HCT116 (cell line): Measurements from ENCODE around the gene MAPK8IP1. TPM values are rescaled to one million over a fixed set of nuclear protein-coding genes. Genes with fewer than 3 reads are reported as not detected.

Source experiments
- ATAC-seq: fragments of 200-7000 bp; cut with Tn5 transposase; 2 replicates; pipeline ENCODE4 v1.9.1; 2020; ENCODE audit warnings: mild to moderate bottlenecking, moderate library complexity
- BruUV-seq: library from RNA; stranded (reverse); fragments of 400-500 nt; replicated peaks from 2 replicates; lab custom pipeline; 2021; lab: Mats Ljungman, UMichigan
- CTCF ChIA-PET: fragments of 300-600 bp; sonication (Branson Sonifier 250); formaldehyde crosslinking; loops from one replicate; lab custom pipeline; 2021; ENCODE audit warnings: antibody characterized with exemption; lab: Charles Lee
- POLR2A ChIA-PET: fragments of 300-600, 350-600 bp; sonication (Branson Sonifier 250); formaldehyde crosslinking; loops from one replicate; lab custom pipeline; 2021; ENCODE audit warnings: antibody characterized with exemption; lab: Charles Lee
- RAD21 ChIA-PET, 2 experiments: fragments of 300-600 bp; sonication (Branson Sonifier 250); formaldehyde crosslinking; loops; one replicate each; lab custom pipeline; 2023; ENCODE audit warnings: low total read pairs in 2 of 2; ENCODE audit not compliant: uncharacterized antibody in 2 of 2, unreplicated experiment in 2 of 2, low non-redundant PET in 1 of 2; lab: Charles Lee
- DNase-seq: peaks from one replicate; pipeline ENCODE4 v3.0.0-alpha.2; 2010; ENCODE audit warnings: low read depth, low spot score
- H2AFZ ChIP-seq: fragments of 200-600 bp; shearing (Covaris generic), sonication (generic); 2 replicates; pipeline ENCODE4 v1.6.1; 2017; ENCODE audit warnings: low read depth, mixed run types, mixed read lengths, antibody characterized with exemption, low read length; ENCODE audit not compliant: poor library complexity, severe bottlenecking
- H3K27ac ChIP-seq: 2 replicates; pipeline ENCODE4 v1.5.1; 2012; ENCODE audit warnings: low read depth, low read length
- H3K27me3 ChIP-seq: fragments of 200-600 bp; sonication (generic); 2 replicates; pipeline ENCODE4 v1.6.1; 2016; ENCODE audit warnings: mixed run types, low read length, mixed read lengths; ENCODE audit not compliant: insufficient read depth
- H3K36me3 ChIP-seq, 2 experiments: fragments of 200-500 bp in 1 of 2; fragments of 200-600 bp in 1 of 2; sonication (Bioruptor generic) in 1 of 2; sonication (generic) in 1 of 2; 2 replicates each; pipeline versions ENCODE4 v1.5.1 to v1.6.1; 2014 to 2016; ENCODE audit warnings: low read length in 2 of 2, inconsistent platforms in 1 of 2, mixed read lengths in 1 of 2, mixed run types in 1 of 2; ENCODE audit not compliant: insufficient read depth in 2 of 2, control insufficient read depth in 1 of 2
- H3K4me1 ChIP-seq, 2 experiments: fragments of 200-600 bp in 1 of 2; sonication (generic) in 1 of 2; 2 replicates each; pipeline versions ENCODE4 v1.5.1 to v1.6.1; 2012 to 2017; ENCODE audit warnings: low read length in 2 of 2, inconsistent platforms in 1 of 2, mild to moderate bottlenecking in 1 of 2, mixed read lengths in 1 of 2, mixed run types in 1 of 2, moderate library complexity in 1 of 2; ENCODE audit not compliant: insufficient read depth in 2 of 2, control insufficient read depth in 1 of 2
- H3K4me2 ChIP-seq: fragments of 200-600 bp; sonication (generic); 2 replicates; pipeline ENCODE4 v1.6.1; 2017; ENCODE audit warnings: mixed run types, low read length, mixed read lengths
- H3K4me3 ChIP-seq, 2 experiments: fragments of 200-600 bp in 1 of 2; sonication (generic) in 1 of 2; replicated peaks in 1 of 2; 2 replicates each; pipeline ENCODE4 v1.5.1; 2011 to 2016; ENCODE audit warnings: low read length in 2 of 2, control low read depth in 1 of 2, low read depth in 1 of 2, mild to moderate bottlenecking in 1 of 2, mixed read lengths in 1 of 2, mixed run types in 1 of 2
- H3K79me2 ChIP-seq: fragments of 200-600 bp; sonication (generic); 2 replicates; pipeline ENCODE4 v1.6.1; 2017; ENCODE audit warnings: mild to moderate bottlenecking, mixed run types, low read length, moderate library complexity, mixed read lengths; ENCODE audit not compliant: insufficient read depth
- H3K9ac ChIP-seq: fragments of 200-600 bp; sonication (generic); 2 replicates; pipeline ENCODE4 v1.6.1; 2016; ENCODE audit warnings: low read length, mixed read lengths
- H3K9me2 ChIP-seq: fragments of 200-600 bp; sonication (generic), shearing (Covaris generic); 2 replicates; pipeline ENCODE4 v1.6.1; 2017; ENCODE audit warnings: mixed run types, mild to moderate bottlenecking, moderate library complexity; ENCODE audit not compliant: insufficient read depth
- H3K9me3 ChIP-seq, 2 experiments: fragments of 200-500 bp in 1 of 2; fragments of 200-600 bp in 1 of 2; sonication (Bioruptor generic) in 1 of 2; sonication (generic) in 1 of 2; 2 replicates each; pipeline ENCODE4 v1.6.1; 2014 to 2017; ENCODE audit warnings: low read length in 2 of 2, mixed read lengths in 2 of 2, inconsistent platforms in 1 of 2, low read depth in 1 of 2, mild to moderate bottlenecking in 1 of 2, mixed run types in 1 of 2, moderate library complexity in 1 of 2; ENCODE audit not compliant: control insufficient read depth in 1 of 2, insufficient read depth in 1 of 2
- H4K20me1 ChIP-seq: fragments of 200-600 bp; sonication (generic), shearing (Covaris generic); 2 replicates; pipeline ENCODE4 v1.6.1; 2017; ENCODE audit warnings: mixed run types, mild to moderate bottlenecking, moderate library complexity; ENCODE audit not compliant: insufficient read depth
- CTCF ChIP-seq, 3 experiments: fragments of 200-600 bp in 1 of 3; sonication (generic) in 1 of 3; IDR thresholded peaks in 2 of 3; conservative IDR thresholded peaks in 1 of 3; 2 replicates each; pipeline ENCODE4 v1.5.1; 2012 to 2017; ENCODE audit warnings: low read depth in 2 of 3, low read length in 2 of 3, antibody characterized with exemption in 1 of 3, borderline replicate concordance in 1 of 3, control low read depth in 1 of 3, mild to moderate bottlenecking in 1 of 3, mixed read lengths in 1 of 3, mixed run types in 1 of 3, moderate library complexity in 1 of 3; ENCODE audit not compliant: insufficient read depth in 1 of 3
- EGR1 ChIP-seq: IDR thresholded peaks from 2 replicates; pipeline ENCODE4 v1.6.1; 2012; ENCODE audit warnings: low read depth
- ELF1 ChIP-seq: IDR thresholded peaks from 2 replicates; pipeline ENCODE4 v1.6.1; 2012; ENCODE audit warnings: low read depth, borderline replicate concordance
- REST ChIP-seq: IDR thresholded peaks from 2 replicates; pipeline ENCODE4 v1.6.1; 2012; ENCODE audit warnings: low read depth
- SIN3A ChIP-seq: IDR thresholded peaks from 2 replicates; pipeline ENCODE4 v1.6.1; 2012; ENCODE audit warnings: low read depth
- TCF7L2 ChIP-seq: IDR thresholded peaks from 2 replicates; pipeline ENCODE4 v1.7.0; 2011; ENCODE audit warnings: borderline replicate concordance, inconsistent platforms; ENCODE audit not compliant: insufficient read depth, insufficient read length; ENCODE audit errors: extremely low read depth
- ZFX ChIP-seq: fragments of 450-650 bp; IDR thresholded peaks from 2 replicates; pipeline ENCODE4 v1.6.1; 2017
- intact Hi-C: fragments of 100-400 bp; cut with micrococcal nuclease; formaldehyde crosslinking; loops from 2 replicates; pipeline ENCODE4 v1.10.0; 2022
- total RNA-seq: library from RNA; stranded (reverse); gene quantifications from one replicate; pipeline ENCODE4 v1.2.1, GENCODE V29; 2021; ENCODE audit not compliant: unreplicated experiment

Gene MAPK8IP1
- total RNA-seq, 1 experiment from 2014 or later = 10.1 TPM

GRCh38 chr11:45877845-45878244, 7.6 kb upstream of the MAPK8IP1 start:
- peaks cover 25 to 33% of the 10 kb centered on the region in 2 experiments for H3K4me1 ChIP-seq
- H3K36me3 ChIP-seq = peaks cover 5 to 12% of the 10 kb centered on the region in 2 experiments; a peak in 3 of 4 replicates
- no peaks in the 10 kb centered on the region for H3K79me2 ChIP-seq
- H3K4me3 ChIP-seq = no peak overlapping the region
- H3K27me3 ChIP-seq = no peaks in the 10 kb centered on the region
- no peaks in the 10 kb centered on the region for H4K20me1 ChIP-seq
- ATAC-seq (no peak), DNase-seq (no peak)
- H3K4me2 ChIP-seq = no peak overlapping the region
- BruUV-seq = no TSS peak
- intact Hi-C loops = no loop called here
- TF ChIP-seq ZFX (no peak), CTCF (IDR thresholded peaks at IDR 0.05 in 2 of 3, conservative IDR thresholded peaks at IDR 0.05 in 1 of 3; ENCODE audit: borderline replicate concordance in 1 of 3, insufficient read depth in 1 of 3, low read depth in 2 of 3, low read length in 2 of 3) (no peak), SIN3A (no peak), REST (no peak), TCF7L2 (no peak), ELF1 (no peak), EGR1 (no peak)
- H3K9ac ChIP-seq = no peak overlapping the region
- H3K9me2 ChIP-seq = no peaks in the 10 kb centered on the region
- H2AFZ ChIP-seq = no peak overlapping the region
- ChIA-PET RAD21 (no interaction called here), CTCF (no interaction called here), POLR2A (no interaction called here)
- H3K9me3 ChIP-seq = no peaks in the 10 kb centered on the region
- H3K27ac ChIP-seq = no peak overlapping the region
